Effector memory CD4-positive, alpha-beta T cell (primary cell): ENCODE data around the gene SSPN.

ENCODE experiments used
- DNase-seq, 3 donors: peaks; one replicate each; pipeline ENCODE4 v3.0.0-alpha.2; 2020
- H3K27ac ChIP-seq: 2 replicates; pipeline ENCODE4 v1.7.0; 2013; ENCODE audit warnings: mild to moderate bottlenecking, low read length, moderate library complexity; ENCODE audit not compliant: insufficient read depth, poor library complexity, severe bottlenecking
- H3K27me3 ChIP-seq: replicated peaks from 2 replicates; pipeline ENCODE4 v1.7.0; 2013; ENCODE audit warnings: mild to moderate bottlenecking, low read length; ENCODE audit not compliant: insufficient read depth, control insufficient read depth, poor library complexity, severe bottlenecking
- H3K36me3 ChIP-seq: 2 replicates; pipeline ENCODE4 v1.7.0; 2013; ENCODE audit warnings: mild to moderate bottlenecking, low read length, moderate library complexity; ENCODE audit not compliant: control insufficient read depth, insufficient read depth
- H3K4me1 ChIP-seq: 2 replicates; pipeline ENCODE4 v1.7.0; 2013; ENCODE audit warnings: low read length, mild to moderate bottlenecking; ENCODE audit not compliant: control insufficient read depth, insufficient read depth, poor library complexity, severe bottlenecking
- H3K4me3 ChIP-seq: 2 replicates; pipeline ENCODE4 v1.7.0; 2013; ENCODE audit warnings: low read length, low read depth, mild to moderate bottlenecking; ENCODE audit not compliant: insufficient read depth, poor library complexity, severe bottlenecking
- H3K9me3 ChIP-seq: 2 replicates; pipeline ENCODE4 v1.7.0; 2013; ENCODE audit warnings: mild to moderate bottlenecking, low read length, moderate library complexity; ENCODE audit not compliant: control insufficient read depth

The SSPN gene

DNA sequence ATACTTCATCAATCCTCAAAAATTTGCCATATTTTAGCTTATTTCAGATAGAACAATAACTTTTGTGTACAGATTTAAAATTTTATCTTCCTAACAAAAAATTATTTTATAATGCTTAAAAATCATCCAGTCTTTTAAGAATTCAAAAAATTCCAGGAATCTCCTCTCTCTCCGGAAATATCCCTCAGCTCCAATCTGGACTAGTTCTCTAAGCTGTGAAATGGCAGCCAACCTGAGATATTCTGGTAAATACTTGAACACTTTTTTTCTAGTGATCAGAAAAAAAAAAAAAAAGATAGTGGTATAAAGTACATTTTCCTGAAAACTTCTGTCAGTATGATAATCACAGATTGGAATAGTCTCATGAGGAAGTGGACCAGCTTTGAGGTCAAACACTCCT, 57.6 kb downstream of the SSPN start:
- no peaks in the 10 kb centered on the region for H3K4me1 ChIP-seq
- H3K36me3 ChIP-seq: no peaks in the 10 kb centered on the region
- no peaks in the 10 kb centered on the region for H3K27me3 ChIP-seq
- H3K4me3 ChIP-seq: no peak overlapping the region
- no peaks in the 10 kb centered on the region for H3K9me3 ChIP-seq
- DNase-seq: no peak
- no peak overlapping the region for H3K27ac ChIP-seq

DNA sequence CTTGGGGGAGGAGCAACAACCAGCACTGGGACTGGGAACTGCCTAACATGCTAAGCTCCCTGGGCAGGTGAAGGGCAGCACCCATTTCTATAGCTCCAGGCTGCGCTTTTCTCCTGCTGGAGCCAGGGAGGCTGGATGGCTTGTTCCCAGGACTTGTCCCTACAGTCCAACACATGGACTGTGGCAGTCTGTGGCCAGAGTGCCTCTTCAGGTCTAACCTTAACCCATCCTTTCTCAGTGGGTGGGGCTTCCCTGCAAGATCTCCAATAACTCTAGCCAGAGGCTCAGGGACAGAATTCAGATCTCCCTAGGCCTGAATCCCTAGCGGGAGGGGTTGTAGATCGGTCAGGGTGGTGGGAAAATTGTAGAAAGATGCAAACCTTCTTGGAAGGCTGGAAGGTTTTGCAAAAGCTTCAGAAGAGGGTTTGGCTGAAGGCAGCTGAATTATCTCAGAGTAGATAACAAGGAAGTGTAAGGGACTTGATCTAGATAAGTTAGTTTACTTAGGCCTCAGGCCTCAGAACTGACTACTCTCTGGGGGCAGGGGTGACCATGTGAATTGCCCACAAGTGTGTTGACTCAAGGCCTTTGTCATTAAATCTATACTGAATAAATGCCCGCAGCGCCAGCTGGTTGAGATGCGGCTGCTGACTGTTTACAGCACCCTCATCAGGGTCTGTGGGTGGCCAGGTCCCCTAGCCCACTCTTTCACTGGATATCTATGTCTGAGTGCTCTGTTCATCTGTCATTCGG, 60.7 kb downstream of the SSPN start:
- DNase-seq: no peak
- H3K27ac ChIP-seq: no peak overlapping the region
- H3K4me3 ChIP-seq: no peak overlapping the region
- H3K9me3 ChIP-seq: no peaks in the 10 kb centered on the region
- H3K27me3 ChIP-seq: no peaks in the 10 kb centered on the region
- H3K36me3 ChIP-seq: no peaks in the 10 kb centered on the region
- H3K4me1 ChIP-seq: no peaks in the 10 kb centered on the region

DNA sequence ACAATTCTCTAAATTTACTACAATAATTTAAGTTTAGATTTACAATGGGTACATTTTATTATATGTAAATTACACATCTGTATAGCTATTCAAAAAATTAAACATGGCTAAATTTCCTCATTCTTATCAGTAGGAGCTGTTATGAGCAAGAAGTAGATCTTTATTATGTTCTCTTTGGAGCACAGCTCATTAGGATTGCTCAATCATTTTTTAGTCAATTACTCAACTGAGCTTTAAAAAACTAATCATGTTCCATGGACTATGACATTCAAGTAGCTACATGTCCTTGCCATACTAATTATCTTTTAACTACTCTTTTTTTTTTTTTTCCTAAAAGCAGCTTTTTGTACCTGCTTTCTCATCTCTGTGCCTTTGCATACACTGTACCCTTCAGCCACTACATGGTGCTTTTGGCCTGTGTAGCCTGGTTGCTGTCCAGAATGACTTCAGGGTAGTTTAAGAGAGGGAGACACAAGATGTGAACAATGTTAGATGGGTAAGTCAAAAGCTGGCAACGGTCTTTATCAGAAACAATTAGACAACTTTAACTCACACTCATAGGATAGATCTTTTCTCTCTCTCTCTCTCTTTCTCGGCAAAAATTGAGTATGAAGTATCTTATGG, 69.0 kb downstream of the SSPN start:
- Histone ChIP-seq H3K36me3 (no peaks in the 10 kb centered on the region), H3K9me3 (no peaks in the 10 kb centered on the region), H3K27me3 (no peaks in the 10 kb centered on the region), H3K4me3 (no peak overlapping the region), H3K4me1 (no peaks in the 10 kb centered on the region), H3K27ac (no peak overlapping the region)
- no peak for DNase-seq

DNA sequence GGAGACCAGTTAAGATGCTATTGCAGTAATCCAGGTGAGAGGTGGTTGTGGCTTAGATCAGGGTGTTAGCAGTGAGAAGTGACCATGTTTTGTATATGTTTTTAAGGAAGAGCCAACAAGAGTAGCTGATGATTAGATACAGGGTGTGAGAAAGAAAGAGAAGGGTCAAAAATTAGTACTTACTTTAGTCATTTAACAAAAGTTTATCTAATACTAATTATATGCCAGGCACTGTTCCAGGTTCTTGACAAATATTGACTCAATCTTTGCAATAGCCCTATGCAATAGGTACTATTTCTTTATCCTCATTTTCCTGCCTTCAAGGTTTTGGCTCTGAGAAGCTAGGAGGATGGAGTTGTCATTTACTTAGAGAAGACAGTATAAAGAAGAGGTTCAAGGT, 70.2 kb downstream of the SSPN start:
- Histone ChIP-seq H3K27me3 (no peaks in the 10 kb centered on the region), H3K4me3 (no peak overlapping the region), H3K27ac (no peak overlapping the region), H3K36me3 (no peaks in the 10 kb centered on the region), H3K9me3 (no peaks in the 10 kb centered on the region), H3K4me1 (no peaks in the 10 kb centered on the region)
- no peak for DNase-seq

DNA sequence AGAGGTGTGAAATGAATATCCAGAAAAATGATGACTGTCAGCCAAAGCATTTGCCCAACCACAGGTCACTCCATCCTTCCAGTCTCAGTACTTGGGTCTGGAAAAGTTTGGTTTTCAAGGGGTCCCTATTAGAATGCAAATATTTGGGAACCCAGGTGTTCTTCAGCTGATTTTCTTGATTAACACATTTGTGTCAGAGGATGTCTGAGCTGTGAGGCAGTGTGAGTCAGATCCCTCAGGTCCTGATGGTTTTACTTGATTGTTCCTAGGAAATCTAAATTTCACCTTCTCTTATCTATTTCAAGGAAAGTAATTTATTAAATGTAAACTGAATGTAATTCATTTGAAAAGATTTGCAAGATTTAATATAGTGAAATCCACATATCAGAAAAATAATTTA, 71.5 kb downstream of the SSPN start:
- Histone ChIP-seq H3K4me1 (no peaks in the 10 kb centered on the region), H3K27ac (no peak overlapping the region), H3K4me3 (no peak overlapping the region), H3K36me3 (no peaks in the 10 kb centered on the region), H3K9me3 (no peaks in the 10 kb centered on the region), H3K27me3 (no peaks in the 10 kb centered on the region)
- no peak for DNase-seq

DNA sequence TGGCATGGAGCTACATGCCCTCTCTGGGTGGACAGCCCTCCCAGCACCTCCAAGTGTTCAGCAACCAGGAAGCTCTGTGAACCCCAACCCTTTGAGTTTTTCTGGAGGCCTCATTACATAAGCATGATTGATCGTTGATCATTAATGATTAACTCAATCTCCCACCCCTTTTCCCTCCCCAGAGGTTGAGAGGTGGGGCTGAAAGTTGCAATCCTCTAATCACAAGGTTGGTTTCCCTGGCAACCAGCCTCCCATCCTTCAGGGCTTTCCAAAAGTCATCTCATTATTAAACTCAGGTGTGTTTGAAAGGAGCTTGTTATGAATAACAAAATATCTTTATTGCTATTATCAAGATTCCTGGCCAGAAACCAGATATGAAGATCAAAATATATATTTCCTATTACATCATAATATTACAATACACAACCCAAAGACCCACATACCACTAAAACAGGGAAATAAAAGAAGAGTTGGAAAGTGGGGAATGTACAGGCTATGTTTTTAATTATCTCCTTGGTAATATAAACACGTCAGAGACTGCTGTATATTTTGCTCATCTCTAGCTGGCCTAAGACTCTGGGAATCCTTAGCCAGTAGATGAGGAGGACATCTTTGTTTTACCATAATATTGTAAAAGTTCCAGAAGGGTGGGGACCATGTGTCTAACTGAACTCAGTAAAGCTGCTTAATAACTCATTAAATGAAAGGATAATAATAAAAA, 73.6 kb downstream of the SSPN start:
- no peak overlapping the region for H3K4me3 ChIP-seq
- H3K27ac ChIP-seq: no peak overlapping the region
- no peaks in the 10 kb centered on the region for H3K36me3 ChIP-seq
- no peaks in the 10 kb centered on the region for H3K9me3 ChIP-seq
- DNase-seq: no peak
- H3K27me3 ChIP-seq: no peaks in the 10 kb centered on the region
- no peaks in the 10 kb centered on the region for H3K4me1 ChIP-seq

DNA sequence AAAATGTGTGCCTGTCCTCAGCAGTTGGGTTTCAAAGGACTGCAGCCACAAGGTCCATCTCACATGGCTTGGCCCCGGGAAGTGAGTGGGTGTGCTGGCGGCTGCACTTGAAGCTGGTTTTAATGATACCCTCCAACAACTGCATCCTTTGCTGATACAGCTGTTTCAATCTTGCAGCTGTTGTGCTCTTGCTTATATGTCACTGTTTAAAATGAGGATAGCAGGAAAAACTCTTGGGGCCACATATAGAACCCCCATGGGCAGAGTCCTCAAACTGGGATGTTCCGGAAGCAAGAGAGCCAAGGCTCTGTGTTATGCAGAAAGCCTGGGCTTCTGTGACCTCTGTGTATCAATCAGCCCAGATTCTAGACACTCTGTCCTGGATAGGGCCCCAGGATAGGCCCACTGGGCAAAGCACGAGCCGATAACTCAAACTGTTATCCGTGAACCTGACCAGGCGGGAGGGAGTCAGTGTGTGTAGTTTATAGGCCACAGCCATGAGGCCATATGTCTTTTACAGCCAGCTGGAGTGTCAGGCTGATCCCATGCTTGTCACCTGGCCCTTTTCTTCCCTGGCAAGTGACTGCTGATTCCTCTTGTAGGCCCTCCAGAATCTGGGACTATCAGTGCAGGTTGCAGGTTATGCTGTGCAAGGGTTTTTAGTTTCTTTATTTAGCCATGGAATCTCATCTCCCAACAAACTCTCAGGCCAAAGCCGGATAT, 74.3 kb downstream of the SSPN start:
- Histone ChIP-seq H3K36me3 (no peaks in the 10 kb centered on the region), H3K27me3 (no peaks in the 10 kb centered on the region), H3K4me1 (no peaks in the 10 kb centered on the region), H3K27ac (no peak overlapping the region), H3K9me3 (no peaks in the 10 kb centered on the region), H3K4me3 (no peak overlapping the region)
- DNase-seq: no peak

DNA sequence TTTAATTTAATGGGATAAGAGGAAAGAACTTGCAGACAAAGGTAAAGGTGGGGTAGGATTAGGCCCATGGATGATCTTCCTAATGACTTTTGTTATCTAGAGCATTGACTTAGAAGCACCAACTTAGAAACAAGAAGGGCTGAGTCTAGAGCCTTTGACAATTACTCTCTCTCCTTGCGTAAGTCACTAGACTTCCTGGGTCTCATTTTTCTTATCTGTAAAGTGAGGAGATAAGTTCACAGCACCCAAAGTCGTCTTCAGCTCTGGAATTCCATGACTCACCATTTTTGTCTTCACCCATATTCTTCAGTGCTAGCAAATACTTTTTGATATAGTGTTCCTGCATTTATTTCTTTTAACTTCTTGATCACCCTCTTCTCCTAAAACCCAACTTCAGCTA, 75.7 kb downstream of the SSPN start:
- H3K36me3 ChIP-seq: no peaks in the 10 kb centered on the region
- H3K4me3 ChIP-seq: no peak overlapping the region
- H3K27ac ChIP-seq: no peak overlapping the region
- DNase-seq: no peak
- H3K4me1 ChIP-seq: no peaks in the 10 kb centered on the region
- no peaks in the 10 kb centered on the region for H3K27me3 ChIP-seq
- no peaks in the 10 kb centered on the region for H3K9me3 ChIP-seq

DNA sequence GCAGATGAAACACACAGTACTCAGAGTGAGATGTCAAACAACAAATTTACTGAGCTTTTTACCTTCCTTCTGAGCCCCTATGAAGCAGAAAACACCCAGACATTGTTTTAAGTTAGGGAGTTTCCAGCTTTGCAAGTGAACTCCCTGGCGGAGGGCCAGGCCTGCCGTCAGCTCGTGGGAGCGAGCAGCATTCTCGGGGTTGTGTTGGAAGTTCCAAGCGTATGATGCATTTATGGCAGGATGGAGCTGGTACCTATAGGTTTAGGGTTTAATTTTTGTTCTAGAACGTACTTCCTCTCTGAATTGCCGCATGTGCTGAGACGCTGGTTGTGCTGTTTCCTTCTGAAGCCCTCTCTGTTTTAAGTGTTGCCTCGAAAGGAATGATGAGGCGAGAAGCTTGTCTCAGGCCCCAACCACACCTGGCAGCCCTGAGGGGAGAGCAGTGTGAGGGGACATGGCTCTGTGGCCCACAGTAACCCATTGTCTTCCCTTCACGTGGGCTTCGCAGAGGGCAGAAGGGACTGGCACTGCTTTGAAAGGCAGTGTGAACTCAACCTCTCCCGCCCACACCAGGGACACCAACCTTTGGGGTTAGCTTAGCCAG, 76.6 kb downstream of the SSPN start:
- DNase-seq: no peak
- H3K4me1 ChIP-seq: no peaks in the 10 kb centered on the region
- no peak overlapping the region for H3K4me3 ChIP-seq
- no peak overlapping the region for H3K27ac ChIP-seq
- H3K27me3 ChIP-seq: no peaks in the 10 kb centered on the region
- H3K36me3 ChIP-seq: no peaks in the 10 kb centered on the region
- no peaks in the 10 kb centered on the region for H3K9me3 ChIP-seq
